Tibial artery (tissue), 4 donors: Measurements from ENCODE around the gene SULT2B1.

Experiments used
- DNase-seq, 2 donors: peaks; one replicate each; pipeline ENCODE4 v3.0.0-alpha.2; 2019
- H3K27ac ChIP-seq, 2 donors: fragments of 200-600 bp; sonication (generic) in 1 of 2; 1 replicate in 1 of 2; 2 replicates in 1 of 2; pipeline ENCODE4 v1.5.1; 2018 to 2019; ENCODE audit warnings: mild to moderate bottlenecking in 1 of 2
- H3K27me3 ChIP-seq, 2 donors: fragments of 200-600 bp; sonication (generic) in 1 of 2; one replicate each; pipeline versions ENCODE4 v1.5.1 to v1.6.0; 2016 to 2019
- H3K36me3 ChIP-seq, 3 donors: fragments of 200-600 bp; sonication (generic) in 2 of 3; one replicate each; pipeline ENCODE4 v1.5.1; 2016 to 2019; ENCODE audit warnings: mild to moderate bottlenecking in 2 of 3
- H3K4me1 ChIP-seq, 4 donors: fragments of 200-600 bp; sonication (generic) in 2 of 4; 1 replicate in 3 of 4; 2 replicates in 1 of 4; pipeline ENCODE4 v1.5.1; 2016 to 2019
- H3K4me3 ChIP-seq, 2 donors: fragments of 200-600 bp; sonication (generic) in 1 of 2; 1 replicate in 1 of 2; 2 replicates in 1 of 2; pipeline ENCODE4 v1.5.1; 2018 to 2019; ENCODE audit warnings: mild to moderate bottlenecking in 2 of 2
- H3K9me3 ChIP-seq, 3 donors: fragments of 200-600 bp; sonication (generic) in 1 of 3; one replicate each; pipeline ENCODE4 v1.5.1; 2016 to 2019
- CTCF ChIP-seq, 2 experiments: fragments of 200-600 bp in 1 of 2; fragments of 450-650 bp in 1 of 2; IDR thresholded peaks; one replicate each; pipeline ENCODE4 v1.5.1; 2017 to 2019; ENCODE audit warnings: antibody characterized with exemption in 2 of 2, mild to moderate bottlenecking in 1 of 2, moderate library complexity in 1 of 2
- intact Hi-C: fragments of 100-400 bp; cut with DNase I; formaldehyde crosslinking; loops from one replicate; pipeline ENCODE4 v1.15.0; 2023; ENCODE audit warnings: low total_unique reads

SULT2B1 gene

GRCh38 chr19:48509467-48510194, 42.3 kb upstream of the SULT2B1 start:
- DNase-seq, result no peak
- Histone ChIP-seq H3K9me3 (no peaks in the 10 kb centered on the region), H3K4me1 (peaks cover 0 to 30% (median 17%) of the 10 kb centered on the region in 4 donors), H3K27ac (no peak overlapping the region), H3K4me3 (no peak overlapping the region), H3K27me3 (peaks cover 3 to 65% of the 10 kb centered on the region in 2 donors), H3K36me3 (no peaks in the 10 kb centered on the region)
- intact Hi-C loops, result no loop called here
- no peak for TF ChIP-seq CTCF (IDR thresholded peaks at IDR 0.05)

GRCh38 chr19:48510421-48511268, 41.3 kb upstream of the SULT2B1 start:
- no peak for TF ChIP-seq CTCF (IDR thresholded peaks at IDR 0.05)
- Histone ChIP-seq H3K36me3 (no peaks in the 10 kb centered on the region), H3K27ac (no peak overlapping the region), H3K4me3 (no peak overlapping the region), H3K27me3 (peaks cover 3 to 65% of the 10 kb centered on the region in 2 donors), H3K4me1 (peaks cover 0 to 30% (median 17%) of the 10 kb centered on the region in 4 donors), H3K9me3 (no peaks in the 10 kb centered on the region)
- intact Hi-C loops, result no loop called here
- DNase-seq, result peak in 1 of 2 donors; percentile 57

GRCh38 chr19:48511321-48511731, 40.6 kb upstream of the SULT2B1 start:
- H3K27ac ChIP-seq, result no peak overlapping the region

GRCh38 chr19:48511800-48512503, 40.0 kb upstream of the SULT2B1 start, which contains the start of gene LMTK3:
TSS of gene LMTK3 (minus strand) at chr19:48511835. CDS start at chr19:48511576, 259 bp downstream.
- TF ChIP-seq CTCF (IDR thresholded peaks at IDR 0.05), result no peak
- no peaks in the 10 kb centered on the region for H3K36me3 ChIP-seq
- no peak within 1 kb of the TSS for H3K4me3 ChIP-seq
- no peak within 1 kb of the TSS for H3K27ac ChIP-seq
- intact Hi-C loops, result no loop called here
- H3K9me3 ChIP-seq, result no peaks in the 10 kb centered on the region
- no peak for DNase-seq
- peaks cover 3 to 65% of the 10 kb centered on the region in 2 donors for H3K27me3 ChIP-seq
- H3K4me1 ChIP-seq, result peaks cover 0 to 30% (median 17%) of the 10 kb centered on the region in 4 donors

More at GRCh38 chr19:48511321-48511731, 40.6 kb upstream of the SULT2B1 start:
- TF ChIP-seq CTCF (IDR thresholded peaks at IDR 0.05), result no peak
- Histone ChIP-seq H3K27me3 (peaks cover 3 to 65% of the 10 kb centered on the region in 2 donors), H3K4me1 (peaks cover 0 to 30% (median 17%) of the 10 kb centered on the region in 4 donors), H3K9me3 (no peaks in the 10 kb centered on the region), H3K4me3 (no peak overlapping the region), H3K36me3 (no peaks in the 10 kb centered on the region)
- DNase-seq, result no peak
- intact Hi-C loops, result no loop called here

GRCh38 chr19:48512504-48513288, 39.3 kb upstream of the SULT2B1 start:
- intact Hi-C loops, result no loop called here
- Histone ChIP-seq H3K9me3 (no peaks in the 10 kb centered on the region), H3K27ac (no peak overlapping the region), H3K4me3 (no peak overlapping the region), H3K4me1 (peaks cover 0 to 30% (median 17%) of the 10 kb centered on the region in 4 donors), H3K36me3 (no peaks in the 10 kb centered on the region), H3K27me3 (peaks cover 3 to 64% of the 10 kb centered on the region in 2 donors)
- no peak for DNase-seq
- no peak for TF ChIP-seq CTCF (IDR thresholded peaks at IDR 0.05)
